NCI-H1092 (cell line): ENCODE results near the gene USP49.
"Not testable (repeated sequence)": the region's sequence is repeated elsewhere in the genome, so short reads cannot be mapped to it uniquely, and the experiment has no call there.

Experiments
- DNase-seq: peaks from one replicate; lab custom pipeline; 2025; lab: John Stamatoyannopoulos, UW

The USP49 gene

DNA sequence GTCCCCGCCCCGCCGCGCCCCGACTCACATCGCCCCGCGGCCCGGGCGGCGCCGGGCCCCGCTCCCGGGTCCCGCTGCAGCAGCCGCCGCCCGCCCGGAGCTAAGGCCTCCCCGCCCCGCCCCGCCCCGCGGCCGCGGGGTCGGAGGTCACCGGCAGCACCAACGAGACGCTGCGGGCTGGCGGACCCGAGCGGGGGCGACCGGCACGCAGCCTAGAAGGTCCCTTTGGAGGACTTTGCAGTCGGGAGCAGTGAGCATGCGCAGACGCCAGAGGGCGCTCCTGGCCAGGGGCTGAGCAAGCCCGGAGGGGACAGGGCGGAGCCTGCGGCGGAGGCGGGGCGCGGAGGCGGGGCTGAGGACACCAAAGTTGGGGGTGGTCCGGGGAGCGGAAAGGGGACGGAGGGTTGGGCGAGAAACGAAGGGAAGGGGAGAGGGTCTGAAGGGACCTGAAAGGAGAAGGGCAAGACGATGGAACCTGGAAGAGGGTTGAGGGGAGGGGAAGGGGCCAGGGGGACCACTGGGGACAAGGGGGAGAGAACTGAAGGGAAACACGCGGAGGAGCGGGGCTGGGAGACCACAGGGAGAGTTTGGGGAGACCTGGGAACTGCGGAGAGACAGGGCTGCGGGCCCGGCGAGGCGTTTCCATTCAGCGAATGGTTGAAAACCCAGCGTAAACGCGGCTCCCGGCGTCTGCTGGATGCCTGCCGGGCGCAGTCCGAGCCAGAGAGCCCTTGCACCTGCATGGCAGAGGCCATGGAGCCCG lies 115.2 kb downstream of the USP49 start, which contains the start of gene FRS3:
Gene FRS3 (minus strand): TSS at position 113 of the 763 bp plus-strand sequence. CDS start 2,913 bp downstream, outside the sequence.
- DNase-seq, result peak; percentile 88

DNA sequence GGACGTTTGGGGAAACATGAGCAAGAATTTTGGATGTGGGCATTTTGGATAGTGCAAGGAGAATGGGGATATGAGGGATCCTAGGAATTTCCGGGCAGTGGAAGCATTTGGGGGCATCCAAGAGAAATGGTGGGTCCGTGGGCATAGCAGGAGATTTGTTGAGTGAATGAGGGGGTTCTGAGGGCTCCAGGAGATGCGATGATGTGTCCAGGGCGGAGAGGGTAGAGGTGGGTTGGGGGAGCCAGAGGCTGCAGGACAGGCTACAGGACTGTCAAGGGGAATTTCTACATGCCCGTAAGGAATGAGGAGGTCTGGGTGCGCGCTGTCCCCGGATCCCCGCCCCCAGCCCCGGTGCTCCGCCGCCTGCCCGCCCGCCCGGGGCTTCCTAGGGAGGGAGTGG lies 115.8 kb downstream of the USP49 start:
- no peak for DNase-seq

DNA sequence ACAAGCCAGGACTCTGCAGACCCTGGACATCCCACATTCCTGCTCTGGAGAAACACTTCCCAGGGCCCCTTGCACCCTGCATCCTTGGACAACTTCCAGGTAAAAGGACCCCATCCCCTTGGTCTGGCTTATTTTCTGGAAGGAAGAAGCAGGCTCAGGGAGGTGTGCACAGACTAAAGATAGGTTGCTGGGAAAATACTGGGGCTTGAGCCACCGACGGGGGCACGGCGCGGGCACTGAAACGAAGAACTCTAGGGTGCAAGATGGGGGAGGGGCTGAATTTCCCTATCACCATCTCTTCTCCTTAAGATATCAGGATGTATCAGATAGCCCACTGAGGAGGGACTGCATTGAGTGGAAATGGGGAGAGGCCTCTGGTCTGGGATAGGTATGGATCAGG lies 116.3 kb downstream of the USP49 start:
- no peak for DNase-seq

DNA sequence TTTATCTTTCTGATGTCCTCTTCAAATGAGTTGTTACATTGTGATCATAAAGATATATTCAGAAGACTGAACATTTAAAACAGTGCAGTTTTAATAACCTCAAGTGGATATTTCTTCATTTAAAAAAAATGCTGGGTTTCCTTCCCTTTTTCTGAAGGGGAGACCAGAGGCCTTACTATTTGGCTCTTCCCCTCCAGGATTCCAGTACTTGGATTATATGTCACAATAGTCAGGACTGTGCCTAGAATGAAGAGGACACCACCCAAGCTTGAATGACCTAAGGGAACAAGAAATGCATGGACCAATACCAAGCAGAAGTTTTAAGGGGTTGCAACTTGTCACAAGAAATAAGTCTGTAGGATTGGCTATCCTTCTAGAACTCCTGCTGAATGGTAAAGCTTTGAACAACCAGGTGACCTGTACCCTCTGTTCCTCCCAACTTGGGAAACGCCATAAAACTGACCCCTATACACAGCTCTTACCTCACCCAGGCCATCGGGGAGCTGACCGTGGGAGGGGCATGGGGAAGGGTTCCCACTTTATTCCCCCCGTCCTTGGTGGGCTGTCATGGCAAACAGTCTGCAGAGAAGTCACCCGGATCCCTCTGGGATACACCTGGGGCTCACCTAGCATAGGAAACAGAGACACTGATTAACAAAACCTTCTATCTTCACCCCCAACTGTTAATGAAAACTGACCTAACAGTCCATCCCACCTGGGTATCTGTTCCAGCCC lies 117.5 kb downstream of the USP49 start:
- DNase-seq, result no peak

DNA sequence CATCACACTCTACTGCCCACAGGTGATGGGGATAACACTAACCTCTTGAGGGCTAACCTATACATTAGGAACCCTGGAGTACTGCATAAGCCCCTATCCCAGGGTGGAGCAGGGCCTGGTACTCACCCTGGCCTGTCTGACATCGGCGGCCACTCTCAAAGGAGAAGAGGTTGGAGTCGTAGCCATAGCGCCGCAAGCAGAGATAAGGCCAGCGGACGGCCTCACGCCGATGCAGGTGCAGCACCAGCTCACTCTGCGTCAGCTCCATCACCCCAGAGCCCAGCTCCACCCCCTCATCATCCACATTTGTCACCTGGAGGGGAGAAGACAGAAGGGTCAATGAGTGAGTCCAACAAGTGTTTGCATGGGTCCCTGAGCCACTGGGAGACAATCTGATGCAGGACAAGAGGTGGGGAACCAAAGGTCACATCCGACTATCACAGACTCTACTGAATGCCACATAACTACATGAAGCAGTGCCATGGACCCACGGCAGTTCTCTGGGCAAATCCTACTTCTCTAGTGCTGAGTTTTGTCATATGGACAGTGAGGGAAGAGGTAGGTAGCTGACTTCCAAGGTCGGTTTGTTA lies 119.8 kb downstream of the USP49 start:
- no peak for DNase-seq

DNA sequence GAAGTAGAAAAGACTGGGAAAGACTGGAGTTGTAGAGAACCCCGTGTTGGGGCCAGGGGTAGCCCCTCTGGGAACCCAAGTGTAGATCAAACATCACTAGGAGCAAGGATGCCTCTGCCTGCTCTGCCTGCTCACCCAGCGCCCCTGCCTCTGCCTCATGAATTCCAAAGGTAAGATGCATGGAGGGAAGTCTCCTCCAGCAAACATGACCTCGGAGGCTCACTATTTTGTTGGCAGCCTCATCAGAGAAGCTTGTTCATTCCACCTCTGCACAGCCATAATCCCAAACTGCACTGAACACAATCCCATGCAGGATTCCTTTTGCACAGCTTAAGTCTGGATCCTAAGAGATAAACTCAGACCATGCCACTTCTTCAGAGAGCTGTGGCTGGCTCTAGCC lies 120.3 kb downstream of the USP49 start:
- no peak for DNase-seq

DNA sequence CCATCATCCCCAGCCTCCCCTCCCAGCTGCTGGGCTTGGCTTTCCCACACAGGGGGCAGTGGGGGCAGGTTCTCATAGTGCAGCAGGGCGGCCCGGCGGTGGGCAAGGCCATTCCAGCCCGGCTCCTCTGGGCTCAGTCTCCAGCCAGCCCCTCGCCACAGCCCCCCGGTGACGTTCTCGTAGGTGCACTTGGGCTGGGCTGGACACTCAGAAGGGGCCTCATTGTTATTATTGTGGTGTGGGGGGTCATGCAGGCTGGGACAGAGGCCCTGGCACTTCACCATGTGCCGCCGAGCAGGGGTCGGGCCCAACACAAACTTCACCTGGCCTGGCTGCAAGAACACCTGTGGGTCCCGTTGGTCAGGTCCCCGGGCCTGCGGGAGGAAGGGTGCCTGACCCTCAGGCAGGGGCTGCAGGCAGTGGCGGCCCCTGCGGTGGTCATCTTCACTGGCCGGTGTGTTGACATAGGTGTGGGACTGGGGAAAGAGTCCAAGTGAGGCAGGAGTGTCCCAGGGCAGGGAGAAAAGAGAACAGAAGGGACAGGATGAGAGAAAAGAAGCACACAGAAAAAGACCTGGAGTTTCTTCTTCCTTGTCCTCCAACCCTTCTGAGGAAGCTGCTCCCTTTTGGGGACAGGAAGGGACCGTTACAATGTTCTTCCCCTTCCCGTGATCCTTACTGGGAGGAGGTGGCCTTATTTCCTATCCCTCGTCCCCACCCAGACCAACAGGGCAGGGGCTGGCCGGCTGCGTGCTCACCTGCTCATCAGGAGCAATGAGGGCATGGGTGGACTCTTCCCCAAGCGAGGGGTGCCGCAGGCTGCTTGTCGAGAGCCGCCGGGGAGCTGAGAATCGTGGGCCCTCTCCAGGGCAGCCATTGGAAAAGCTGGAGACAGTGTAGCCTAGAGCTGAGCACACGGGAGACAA lies 123.9 kb downstream of the USP49 start:
- DNase-seq, result no peak

DNA sequence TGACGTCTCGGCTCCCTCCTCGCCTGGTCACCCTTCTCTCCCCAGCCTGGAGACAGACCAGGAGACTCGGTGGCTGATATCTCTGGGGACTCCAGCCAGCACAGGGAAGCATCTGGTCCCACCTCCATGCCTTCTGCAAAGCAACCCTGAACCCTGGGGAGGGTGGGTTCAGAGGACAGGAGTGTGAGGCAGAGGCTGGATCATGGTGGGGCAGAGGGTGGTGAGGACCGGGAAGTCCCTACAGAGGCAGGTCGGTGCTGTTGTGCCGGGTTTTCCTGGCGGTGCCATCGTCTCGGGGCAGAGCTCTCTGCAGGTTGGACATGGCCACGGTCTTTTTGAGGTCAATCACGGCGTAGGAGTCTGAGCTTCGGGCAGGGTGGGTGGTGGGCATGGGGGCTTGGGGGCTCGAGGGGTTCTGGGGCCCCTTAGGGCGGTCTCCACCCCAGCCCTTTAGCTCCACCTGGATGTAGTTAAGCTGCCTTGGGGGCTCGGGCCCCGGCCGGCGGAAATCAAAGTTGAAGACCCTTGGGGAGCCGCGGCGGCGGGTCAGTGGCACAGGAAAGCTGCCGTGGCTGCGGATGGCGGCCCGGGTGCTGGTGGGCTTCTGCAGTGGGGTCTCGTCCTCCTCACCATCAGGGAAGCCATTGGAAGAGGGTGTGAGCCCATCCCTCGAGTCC lies 124.7 kb downstream of the USP49 start:
- DNase-seq, result no peak

DNA sequence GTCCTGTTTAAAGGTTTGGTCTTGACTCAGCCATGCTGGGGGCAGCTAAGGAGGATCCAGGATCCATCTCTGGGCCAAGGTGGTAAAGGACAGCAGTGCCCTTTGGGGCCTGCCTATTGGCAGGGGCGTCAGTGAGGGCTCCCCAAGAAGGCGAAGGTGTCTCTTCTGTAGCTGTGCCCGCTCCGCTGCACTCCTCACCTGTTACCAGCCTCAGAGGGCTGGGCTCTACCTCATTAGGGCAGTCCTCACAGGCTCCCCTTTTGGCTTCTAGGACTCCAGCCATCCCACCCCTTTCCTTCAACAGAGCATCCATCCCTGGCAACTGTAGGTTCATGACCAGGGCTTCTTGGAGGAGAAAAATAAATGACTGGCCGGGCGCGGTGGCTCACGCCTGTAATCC lies 125.8 kb downstream of the USP49 start:
- DNase-seq, result no peak

DNA sequence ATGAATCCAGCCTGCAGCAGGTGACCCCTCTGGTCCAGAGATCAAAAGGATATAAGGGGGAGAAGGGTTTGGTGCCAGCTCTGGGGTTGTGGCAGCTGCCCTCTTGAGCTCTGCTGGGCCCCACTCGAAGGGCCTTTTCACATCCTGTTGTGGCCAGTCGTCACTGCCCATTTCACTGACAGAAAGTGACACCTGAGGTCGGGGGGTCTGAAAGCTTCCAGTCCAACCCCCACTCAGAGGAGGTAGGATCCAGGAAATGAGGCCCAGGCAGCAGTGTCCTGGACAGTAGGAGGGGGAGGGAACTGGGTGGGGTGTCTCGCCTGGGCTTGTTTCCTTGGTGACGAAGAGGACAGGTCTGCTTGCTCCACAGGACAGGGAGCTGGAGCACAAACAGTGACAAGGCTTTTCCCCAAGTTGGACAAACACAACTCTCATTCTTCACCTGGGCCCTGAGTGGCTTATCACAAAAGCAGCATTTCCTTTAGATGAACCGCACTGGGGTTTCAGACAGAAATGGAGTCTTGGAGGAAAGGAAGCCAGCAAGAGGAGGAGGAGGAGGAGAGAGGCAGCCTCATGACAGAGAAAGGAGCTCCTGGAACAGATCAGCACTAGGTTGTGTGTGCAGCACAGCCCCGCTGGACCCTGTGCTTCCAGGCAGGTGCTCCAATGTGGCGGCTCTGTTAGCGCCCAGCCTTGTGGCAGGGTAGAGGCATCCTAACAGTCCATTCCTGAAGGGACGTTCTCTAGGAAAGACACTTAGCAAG lies 126.4 kb downstream of the USP49 start:
- no peak for DNase-seq

DNA sequence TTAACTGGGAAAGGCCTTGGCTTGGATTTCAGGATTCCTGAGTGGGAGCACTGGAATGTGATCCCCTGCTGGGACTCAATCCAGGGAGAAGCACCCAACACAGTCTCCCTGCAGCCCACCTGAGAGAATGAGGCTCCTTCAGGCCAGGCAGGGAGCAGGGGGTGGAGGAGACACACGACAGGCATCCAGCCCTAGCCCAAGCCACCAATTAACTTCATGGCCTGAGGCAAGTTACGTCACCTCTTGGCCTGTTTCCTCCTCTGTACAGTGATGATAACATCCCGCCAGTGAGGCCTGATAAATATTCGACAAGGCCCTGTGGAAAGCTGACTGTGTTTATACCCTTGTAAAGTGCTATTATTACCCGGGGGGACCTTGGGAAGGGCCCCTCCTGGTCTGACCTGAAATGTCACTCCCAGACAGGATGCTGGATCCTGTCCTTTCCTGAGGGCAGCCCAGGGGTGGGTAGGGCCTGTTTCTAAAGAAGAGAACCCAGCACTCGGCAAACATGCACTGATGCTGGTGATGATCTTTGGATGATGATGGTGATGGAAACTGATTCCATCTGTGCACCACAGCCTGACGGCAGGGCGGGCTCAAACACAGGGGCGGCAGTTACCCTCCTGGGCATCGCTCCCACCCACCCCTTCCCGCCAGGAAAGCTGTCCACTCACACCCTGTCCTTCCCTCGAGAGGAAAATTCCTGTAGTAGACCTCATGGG lies 127.9 kb downstream of the USP49 start:
- no peak for DNase-seq

DNA sequence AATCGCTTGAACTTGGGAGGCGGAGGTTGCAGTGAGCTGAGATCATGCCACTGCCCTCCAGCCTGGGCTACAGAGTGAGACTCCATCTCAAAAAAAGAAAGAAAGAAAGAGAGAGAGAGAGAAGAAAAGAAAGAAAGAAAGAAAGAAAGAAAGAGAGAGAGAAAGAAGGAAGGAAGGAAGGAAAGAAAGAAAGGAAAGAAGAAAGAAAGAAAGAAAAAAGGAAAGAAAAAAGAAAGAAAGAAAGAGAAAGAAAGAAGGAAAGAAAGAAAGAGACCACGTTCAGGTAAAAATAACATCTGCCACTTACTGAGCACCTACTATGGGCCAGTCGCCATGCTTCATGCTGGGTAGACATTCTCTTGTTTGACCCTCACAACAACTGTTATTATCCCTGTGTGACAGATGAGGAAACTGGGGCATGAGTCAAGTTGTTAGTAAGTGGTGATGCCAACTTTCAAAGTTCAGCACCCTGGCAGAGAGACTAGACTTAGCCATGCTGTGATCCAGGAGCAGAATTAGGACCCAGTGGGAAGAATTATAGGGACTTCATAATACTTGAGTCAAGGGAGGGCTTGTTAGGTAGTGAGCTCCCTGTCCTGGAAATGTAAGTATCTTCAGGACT lies 129.0 kb downstream of the USP49 start:
- not testable (repeated sequence) for DNase-seq

DNA sequence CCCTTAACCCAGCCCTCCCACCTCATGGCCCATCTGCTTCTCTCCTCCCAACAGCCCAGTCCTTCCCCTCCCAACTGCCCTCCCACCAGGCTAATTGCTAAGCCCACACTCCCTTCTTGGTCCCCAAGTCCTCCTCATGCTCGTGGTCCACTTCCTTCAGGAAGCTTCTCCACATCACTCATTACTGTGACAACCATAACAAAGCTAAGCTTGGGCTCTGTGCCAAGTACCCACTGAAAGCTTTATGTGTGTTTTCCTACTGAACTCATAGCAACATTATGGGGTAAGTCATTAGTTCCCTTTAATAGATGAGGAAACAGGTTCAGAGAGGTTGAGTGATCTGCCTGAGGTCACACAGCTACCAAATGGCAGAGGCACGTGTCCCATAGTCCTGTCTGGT lies 131.7 kb downstream of the USP49 start:
- DNase-seq, result no peak

DNA sequence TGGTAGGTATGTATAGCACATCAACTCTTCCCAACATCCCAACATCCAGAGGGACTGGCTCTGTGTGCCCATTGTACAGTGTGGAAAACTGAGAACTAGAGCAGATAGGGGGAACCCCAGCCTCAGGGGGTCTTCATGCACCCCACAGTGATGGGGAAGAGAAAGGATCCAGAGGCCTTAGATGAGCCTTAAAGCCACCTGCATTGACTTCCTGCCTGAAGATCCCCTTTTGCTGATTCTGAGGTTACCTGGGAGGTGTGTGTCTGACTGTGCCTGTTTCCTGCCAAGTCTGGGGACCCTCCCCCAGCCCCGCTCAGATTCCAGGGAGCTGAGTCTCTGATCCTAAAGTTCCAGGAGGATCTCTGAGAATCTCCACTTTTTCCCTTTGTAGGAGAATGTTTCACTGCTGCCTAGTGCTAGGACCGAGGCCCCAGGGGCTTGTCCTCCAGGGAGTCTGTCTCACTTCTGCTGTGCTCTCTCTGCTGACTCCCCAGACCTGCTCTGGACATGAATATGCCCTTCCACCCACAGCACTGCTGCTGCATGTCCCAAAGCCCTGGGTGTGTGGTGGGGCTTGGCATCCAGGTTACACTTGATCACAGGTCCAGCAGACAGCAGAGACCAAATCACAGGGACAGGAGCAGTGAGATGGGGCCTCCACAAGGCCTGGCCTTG lies 135.1 kb downstream of the USP49 start:
- DNase-seq, result no peak

DNA sequence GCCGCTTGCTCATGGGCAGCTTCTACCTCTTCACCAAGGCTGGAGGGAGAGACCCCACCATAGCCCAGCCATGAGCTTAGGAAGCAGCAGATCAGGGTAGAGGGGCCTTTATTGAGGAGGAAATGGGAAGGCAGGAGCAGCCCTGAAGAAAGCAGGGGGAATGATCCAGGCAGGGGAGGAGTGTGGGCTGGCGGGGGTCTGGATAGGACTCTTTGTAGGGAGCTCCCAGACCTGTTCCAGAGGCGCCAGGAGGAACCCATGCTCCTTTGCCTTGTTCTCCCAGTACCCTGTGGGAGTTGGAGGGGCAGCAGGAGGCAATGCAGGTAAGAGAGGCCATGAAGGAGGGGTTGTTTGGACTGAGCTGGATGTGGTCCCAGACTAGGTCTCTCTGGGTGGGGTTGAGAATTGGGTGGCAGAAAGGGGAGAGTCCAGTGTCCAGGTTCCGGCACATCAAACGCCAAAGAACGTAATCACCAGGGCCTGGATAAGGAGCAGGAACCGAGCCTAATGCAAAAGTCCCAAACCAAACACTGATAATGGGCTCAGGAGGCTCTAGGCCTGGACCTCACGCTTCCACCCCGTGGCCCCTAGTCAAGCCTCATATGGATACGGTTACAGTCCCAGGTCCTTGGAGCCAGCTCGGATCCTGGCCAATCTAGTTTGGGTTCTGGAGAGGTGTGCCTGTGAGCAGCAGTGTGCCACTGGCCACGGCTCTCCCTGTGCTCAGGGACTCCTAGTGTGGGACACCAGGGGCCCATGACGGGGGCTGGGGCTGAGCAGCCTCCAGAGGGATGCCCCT lies 135.9 kb downstream of the USP49 start:
- DNase-seq, result no peak

DNA sequence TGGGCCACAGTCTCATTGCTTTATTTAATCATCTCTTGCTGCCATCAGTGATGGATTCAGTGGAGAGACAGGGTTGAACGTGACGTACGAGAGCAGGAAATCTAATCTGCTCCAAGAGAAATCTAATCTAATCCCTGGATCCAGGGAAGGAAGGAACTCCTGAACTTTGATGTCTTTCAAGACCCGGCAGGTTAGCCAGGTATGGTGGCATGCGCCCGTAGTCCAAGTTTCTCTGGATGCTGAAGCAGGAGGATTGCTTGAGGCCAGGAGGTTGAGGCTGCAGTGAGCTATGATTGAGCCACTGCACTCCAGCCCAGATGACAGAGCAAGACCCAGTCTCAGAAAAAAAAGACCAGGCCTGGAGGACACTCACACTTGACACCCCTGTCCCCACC lies 136.5 kb downstream of the USP49 start:
- no peak for DNase-seq

DNA sequence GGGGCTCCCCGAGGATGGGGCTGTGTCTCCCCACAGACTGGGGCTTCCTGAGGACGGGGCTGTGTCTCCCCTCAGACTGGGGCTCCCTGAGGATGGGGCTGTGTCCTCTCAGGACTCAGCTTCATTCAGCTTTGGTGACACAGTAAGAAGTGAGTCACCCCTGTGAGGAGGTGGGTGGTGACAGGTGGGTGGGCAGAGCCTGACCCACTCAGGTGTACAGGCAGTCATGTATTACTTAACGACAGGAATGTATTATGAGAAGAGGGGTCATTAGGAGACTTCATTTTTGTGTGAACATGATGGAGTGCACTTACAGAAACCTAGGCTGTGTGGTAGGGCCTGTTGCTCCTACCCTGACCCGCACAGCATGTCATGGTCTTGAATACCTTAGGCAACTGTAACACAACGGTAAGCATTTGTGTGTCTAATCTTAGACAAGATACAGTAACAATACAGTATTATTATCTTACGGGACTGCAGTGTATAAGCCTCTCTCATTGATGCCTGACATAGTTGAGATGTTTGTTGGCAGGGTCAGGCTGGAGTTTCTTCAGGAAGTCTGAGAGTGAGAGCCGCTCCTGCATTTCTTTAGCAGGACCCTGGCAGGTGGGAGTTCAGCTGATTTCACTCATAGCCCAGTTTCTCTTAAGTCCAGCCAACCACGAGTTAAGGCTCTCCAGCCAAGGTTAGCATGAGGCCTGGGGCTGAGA lies 137.1 kb downstream of the USP49 start:
- no peak for DNase-seq
